Heart right ventricle (tissue), 16 donors: ENCODE results near the gene KDM8. TPM values are rescaled to one million over a fixed set of nuclear protein-coding genes. Genes with fewer than 3 reads are reported as not detected.

ENCODE experiments used
- ATAC-seq, 8 donors: fragments of 200-7000 bp; cut with Tn5 transposase; one replicate each; pipeline ENCODE4 v1.9.1; 2020; ENCODE audit warnings: mild to moderate bottlenecking in 8 of 8, moderate library complexity in 8 of 8, moderate number of reproducible peaks in 1 of 8
- DNase-seq, 2 donors: peaks; one replicate each; pipeline ENCODE4 v3.0.0-alpha.2; 2020
- H3K27ac ChIP-seq, 10 donors: fragments of 200-600 bp; sonication (generic) in 2 of 10; one replicate each; pipeline versions ENCODE4 v1.5.0 to v1.8.0; 2020 to 2022; ENCODE audit warnings: mild to moderate bottlenecking in 3 of 10
- H3K27me3 ChIP-seq, 7 donors: fragments of 200-600 bp; one replicate each; pipeline ENCODE4 v1.8.0; 2021 to 2022; ENCODE audit warnings: mild to moderate bottlenecking in 2 of 7
- H3K36me3 ChIP-seq, 9 donors: fragments of 200-600 bp; sonication (generic) in 1 of 9; one replicate each; pipeline versions ENCODE4 v1.5.0 to v1.8.0; 2020 to 2022; ENCODE audit warnings: mild to moderate bottlenecking in 2 of 9
- H3K4me1 ChIP-seq, 9 donors: fragments of 200-600 bp; sonication (generic) in 1 of 9; one replicate each; pipeline versions ENCODE4 v1.5.0 to v1.8.0; 2020 to 2022; ENCODE audit warnings: mild to moderate bottlenecking in 4 of 9
- H3K4me3 ChIP-seq, 10 donors: fragments of 200-600 bp; sonication (generic) in 2 of 10; one replicate each; pipeline versions ENCODE4 v1.5.0 to v1.8.0; 2020 to 2022; ENCODE audit warnings: mild to moderate bottlenecking in 7 of 10, moderate library complexity in 2 of 10
- H3K9me3 ChIP-seq, 11 donors: fragments of 200-600 bp in 10 of 11; sonication (generic) in 2 of 11; one replicate each; pipeline versions ENCODE4 v1.5.0 to v1.8.0; 2013 to 2022; ENCODE audit warnings: mild to moderate bottlenecking in 2 of 11, control low read depth in 1 of 11, moderate library complexity in 1 of 11
- CTCF ChIP-seq, 9 donors: fragments of 200-600 bp; sonication (generic) in 2 of 9; IDR thresholded peaks; one replicate each; pipeline versions ENCODE4 v1.5.0 to v1.8.0; 2021 to 2022; ENCODE audit warnings: antibody characterized with exemption in 9 of 9, mild to moderate bottlenecking in 5 of 9, moderate library complexity in 1 of 9
- WGBS, 2 donors: extraction: QIAGEN DNeasy Blood & Tissue Kit; methylation state at CpG; one replicate each; pipeline ENCODE4 v1.1.7; 2013; ENCODE audit warnings: inconsistent platforms in 1 of 2; 5-methylcytosine and 5-hydroxymethylcytosine counted together
- intact Hi-C, 10 donors: fragments of 100-400 bp; cut with DNase I; formaldehyde crosslinking; loops; one replicate each; pipeline versions ENCODE4 v1.11.1 to v1.14.2; 2022
- polyA plus RNA-seq, 2 donors: library from polyadenylated mRNA; stranded (reverse); fragments of 200-250 nt; gene quantifications; one replicate each; pipeline ENCODE4 v1.2.3, GENCODE V29; 2013
- total RNA-seq, 10 donors: library from RNA; stranded (reverse); fragmentation: NEBNext Ultra II Directional in 3 of 10; extraction: Animal tissue kit (Norgen Biotek cat#: 25700) in 3 of 10; gene quantifications; one replicate each; pipeline versions ENCODE4 v1.2.1 to v1.2.4, GENCODE V29; 2021 to 2023
- donor health status: Arrhythmogenic right ventricular cardiomyopathy.
- donor health status: ischemic (EF 13 %, LVEDD 7.1; RV severe dilation, severe dysfunction).
- donor health status: healthy with polysubstance abuse.
- donor health status: DM: no; HTN: yes; CAD: no.
- donor health status: DM: no; HTN: no; CAD: no.
- donor health status: ischemic (EF 25% LVEDD 6.9; RV normal size, moderate dysfunction).
- donor health status: ischemic (EF 25% LVEDD 5.7; RV mildly dilated, moderate dysfunction).
- donor health status: healthy.
- donor health status: DM: yes; HTN: yes; CAD: no.
- donor health status: Ischemic cardiomyopathy.
- donor health status: ischemic (EF 35%, LVEDD 5.7; RV mildly dilated, moderate dysfunction).
- donor health status: nonischemic (EF 11% LVEDD 7.7; RV severe dilation, severe dysfunction).
- donor health status: DM: yes; HTN: yes; CAD: no.
- donor health status: PGD.
- donor health status: ischemic (EF 29% LVEDD 5.4; RV normal size, mild dysfunction).
- donor health status: nonischemic (EF 23%, LVEDD 6.1; RV moderate dilation, normal function).

The KDM8 gene
- total and polyA plus RNA-seq, 12 donors, result 1.5 to 5.8 (median 3.3) TPM

GRCh38 chr16:27234171-27234570 is 30.8 kb downstream of the KDM8 start:
- Histone ChIP-seq H3K27ac (peak overlapping the region in 6 of 10 donors; percentile 24 to 92 (median 65)), H3K4me1 (peaks cover 11 to 87% (median 44%) of the 10 kb centered on the region in 9 donors), H3K9me3 (no peaks in the 10 kb centered on the region), H3K36me3 (peaks cover 0 to 44% (median 9%) of the 10 kb centered on the region in 9 donors), H3K27me3 (no peaks in the 10 kb centered on the region), H3K4me3 (no peak overlapping the region)
- WGBS, 2 donors, result 92 to 97% methylated on average over 8 of the region's 8 CpGs
- ATAC-seq (no peak), DNase-seq (no peak)
- intact Hi-C loops, result loop anchor here in 7 of 10 donors (2.0 to 10.0 kb wide), 9 partner anchors 51 to 221 kb away; partner anchors contain the start of gene IL4R (in 2 of the 7)
- TF ChIP-seq CTCF (IDR thresholded peaks at IDR 0.05), result no peak

- DNase-seq (no peak), ATAC-seq (no peak)
- Histone ChIP-seq H3K4me3 (peak overlapping the region in 1 of 10 donors; percentile 5), H3K9me3 (no peaks in the 10 kb centered on the region), H3K4me1 (peaks cover 11 to 83% (median 39%) of the 10 kb centered on the region in 9 donors), H3K36me3 (peaks cover 0 to 44% (median 9%) of the 10 kb centered on the region in 9 donors), H3K27ac (peak overlapping the region in 8 of 10 donors; percentile 24 to 92 (median 65)), H3K27me3 (no peaks in the 10 kb centered on the region)
- no peak for TF ChIP-seq CTCF (IDR thresholded peaks at IDR 0.05)
- 40 to 52% methylated on average over 4 of the region's 4 CpGs for WGBS, 2 donors
- intact Hi-C loops, result loop anchor here in 9 of 10 donors (1.0 to 10.0 kb wide), 15 partner anchors 50 to 223 kb away; partner anchors contain the start of gene IL4R (in 4 of the 9)
Observed at GRCh38 chr16:27234603-27235002, 31.3 kb downstream of the KDM8 start.

DNA sequence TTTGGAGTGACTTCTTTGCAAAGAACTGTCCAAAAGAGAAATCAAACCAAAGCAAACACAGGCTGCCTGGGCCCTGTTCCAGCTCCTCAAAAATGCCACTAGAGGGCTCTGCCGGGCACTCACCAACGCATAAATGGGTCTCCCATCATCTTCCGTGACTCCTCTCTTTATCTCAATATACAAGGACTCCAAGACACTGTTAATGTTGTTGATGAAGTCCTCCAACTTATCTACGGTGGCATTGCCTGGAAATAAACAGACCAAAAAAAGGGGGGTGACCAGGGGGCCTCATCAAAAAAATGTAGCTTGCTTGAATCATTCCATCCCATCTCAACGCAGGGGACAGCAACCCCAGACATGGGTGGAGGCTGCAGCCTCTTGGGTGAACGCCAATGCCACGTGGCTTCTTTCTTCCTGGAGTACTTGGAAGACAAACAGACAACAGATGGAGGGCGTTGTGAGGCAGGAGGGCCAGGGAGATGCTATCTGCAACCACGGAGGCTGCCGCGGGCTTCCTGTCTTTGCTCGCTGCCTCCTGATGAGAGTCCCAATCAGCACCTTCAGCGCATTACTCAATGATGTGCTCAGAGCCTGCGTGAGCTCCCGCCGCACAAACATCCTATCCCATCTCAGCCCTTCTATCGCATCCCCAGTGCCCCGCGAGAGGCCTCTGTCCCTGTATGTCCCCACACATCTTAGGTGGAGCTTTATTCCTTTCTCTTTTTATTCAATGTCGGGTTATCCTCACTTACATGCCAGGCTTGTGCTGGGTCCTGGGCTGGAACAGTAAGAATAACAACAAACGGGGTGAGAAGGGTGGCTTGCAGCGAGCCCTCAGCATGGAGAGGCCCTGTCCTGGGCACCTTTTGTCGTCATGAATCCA is 32.0 kb downstream of the KDM8 start:
- 22 to 25% methylated on average over 23 of the region's 23 CpGs for WGBS, 2 donors
- Histone ChIP-seq H3K27ac (peak overlapping the region in 9 of 10 donors; percentile 24 to 92 (median 62)), H3K4me1 (peaks cover 11 to 76% (median 37%) of the 10 kb centered on the region in 9 donors), H3K36me3 (peaks cover 0 to 42% (median 8%) of the 10 kb centered on the region in 9 donors), H3K9me3 (no peaks in the 10 kb centered on the region), H3K4me3 (peak overlapping the region in 6 of 10 donors; percentile 5 to 36 (median 14)), H3K27me3 (no peaks in the 10 kb centered on the region)
- TF ChIP-seq CTCF (IDR thresholded peaks at IDR 0.05), result peak; percentile 63 to 91 (median 83)
- DNase-seq, result peak; percentile 88 to 89
- ATAC-seq, result peak; percentile 57 to 89 (median 80)
- intact Hi-C loops, result loop anchor here in 8 of 10 donors (1.0 to 10.0 kb wide), 13 partner anchors 50 to 222 kb away; partner anchors contain the start of gene IL4R (in 4 of the 8)

DNA sequence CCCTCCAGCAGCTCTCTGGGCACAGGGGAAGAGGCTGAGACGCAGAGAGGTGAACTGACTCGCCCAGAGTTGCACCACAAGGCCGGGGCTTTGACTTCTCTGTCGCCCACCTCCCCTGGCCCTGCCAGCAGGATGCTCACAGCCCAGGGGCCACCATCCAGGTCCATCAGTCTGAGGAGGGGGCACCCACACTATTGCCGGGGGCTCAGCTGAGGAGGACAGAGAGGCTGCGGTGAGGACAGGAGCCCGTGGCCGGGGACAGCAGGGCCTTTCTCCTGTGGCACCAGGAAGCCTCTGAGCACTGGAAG is 32.6 kb downstream of the KDM8 start:
- no peak for ATAC-seq
- H3K27ac ChIP-seq, result peak overlapping the region in 9 of 10 donors; percentile 24 to 92 (median 62)
- no peaks in the 10 kb centered on the region for H3K27me3 ChIP-seq
- H3K9me3 ChIP-seq, result no peaks in the 10 kb centered on the region
- DNase-seq, result no peak
- H3K36me3 ChIP-seq, result peaks cover 0 to 36% (median 5%) of the 10 kb centered on the region in 9 donors
- no peak for TF ChIP-seq CTCF (IDR thresholded peaks at IDR 0.05)
- H3K4me3 ChIP-seq, result peak overlapping the region in 2 of 10 donors; percentile 16 to 36
- intact Hi-C loops, result loop anchor here in 8 of 10 donors (1.0 to 10.0 kb wide), 14 partner anchors 49 to 221 kb away; partner anchors contain the start of gene IL4R (in 4 of the 8)
- 91 to 95% methylated on average over 8 of the region's 8 CpGs for WGBS, 2 donors
- peaks cover 11 to 72% (median 40%) of the 10 kb centered on the region in 9 donors for H3K4me1 ChIP-seq
